ENCODE data around the gene CTNNBIP1.
A peak's percentile ranks its signal among the peaks of the same experiment; 100 is the strongest.

The CTNNBIP1 gene

DNA sequence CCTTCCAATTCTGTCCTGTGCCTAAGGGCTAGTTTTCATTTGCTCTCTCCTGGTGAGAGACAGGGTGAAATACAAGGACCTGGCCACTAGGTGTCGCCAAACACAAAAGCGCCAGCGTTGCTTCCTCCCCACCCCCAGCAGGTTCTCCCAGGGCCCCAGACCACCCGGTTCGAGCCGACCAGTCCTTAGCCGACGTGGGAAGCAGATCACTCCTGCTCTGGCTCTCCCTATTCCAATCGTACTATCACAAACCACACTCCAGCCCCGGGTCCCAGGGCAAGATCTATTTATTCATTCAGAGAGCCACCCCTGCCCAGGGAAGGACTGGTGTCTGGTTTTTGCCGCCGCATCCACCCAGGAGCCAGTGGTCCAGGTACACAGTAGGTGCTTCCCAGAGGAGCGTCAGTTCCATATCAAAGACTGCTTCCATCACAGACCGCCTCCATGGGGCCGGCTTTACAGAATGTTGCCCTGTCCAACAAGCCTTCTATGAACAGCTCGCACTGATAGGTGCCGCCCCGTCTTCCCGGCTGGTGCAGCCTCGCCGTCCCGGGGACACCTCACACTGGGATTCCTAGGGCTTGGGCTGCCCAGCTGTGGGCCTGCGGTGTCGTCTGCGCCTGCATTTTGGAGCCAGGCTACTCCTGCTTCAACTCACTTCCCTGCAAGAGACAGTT lies 35.0 kb downstream of the CTNNBIP1 start:
- peak; percentile 76 for DNase-seq

DNA sequence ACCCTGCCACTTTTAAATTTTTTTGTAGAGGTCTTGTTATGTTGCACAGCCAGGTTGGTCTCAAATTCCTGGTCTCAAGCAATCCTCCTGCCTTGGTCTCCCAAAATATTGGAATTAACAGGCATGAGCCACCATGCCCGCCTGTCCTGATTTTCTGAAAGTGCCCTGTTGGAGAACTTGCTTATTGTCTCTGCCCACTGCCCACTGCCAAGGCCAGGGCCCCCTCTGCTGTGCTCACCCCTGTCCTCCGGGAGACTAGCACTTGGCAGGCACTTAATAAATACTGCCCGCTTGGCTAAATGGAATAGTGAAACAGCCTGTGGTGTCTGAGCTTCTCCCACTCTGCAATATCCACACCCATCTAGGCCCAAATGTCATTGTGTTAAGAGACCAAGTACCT lies 35.7 kb downstream of the CTNNBIP1 start:
- no peak for DNase-seq

GRCh38 chr1:9873992-9874391 lies 36.1 kb downstream of the CTNNBIP1 start:
- DNase-seq, result no peak

DNA sequence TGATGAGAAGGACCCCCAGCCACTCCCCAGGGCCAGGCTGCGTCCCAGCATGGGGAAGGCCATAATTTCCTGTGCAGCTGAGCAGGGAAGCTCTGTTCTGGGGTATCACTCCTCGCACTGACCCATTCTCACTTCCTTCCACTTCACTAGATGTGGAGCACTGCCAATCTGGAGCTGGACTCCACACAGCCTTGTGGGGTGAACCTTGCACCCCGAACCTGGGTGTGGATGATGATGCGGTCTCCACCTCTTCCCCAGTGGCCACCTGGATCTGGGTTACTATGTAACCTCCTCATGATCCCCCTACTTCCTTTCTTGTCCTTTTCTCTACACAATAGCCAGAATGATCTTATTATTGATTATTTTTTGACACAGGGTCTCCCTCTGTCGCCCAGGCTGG lies 36.7 kb downstream of the CTNNBIP1 start:
- no peak for DNase-seq

- no peak for DNase-seq
These were observed 37.5 kb downstream of the CTNNBIP1 start for GRCh38 chr1:9872430-9873165.

GRCh38 chr1:9871707-9872425 lies 38.2 kb downstream of the CTNNBIP1 start:
- DNase-seq, result no peak

GRCh38 chr1:9871021-9871420 lies 39.0 kb downstream of the CTNNBIP1 start:
- no peak for DNase-seq

DNA sequence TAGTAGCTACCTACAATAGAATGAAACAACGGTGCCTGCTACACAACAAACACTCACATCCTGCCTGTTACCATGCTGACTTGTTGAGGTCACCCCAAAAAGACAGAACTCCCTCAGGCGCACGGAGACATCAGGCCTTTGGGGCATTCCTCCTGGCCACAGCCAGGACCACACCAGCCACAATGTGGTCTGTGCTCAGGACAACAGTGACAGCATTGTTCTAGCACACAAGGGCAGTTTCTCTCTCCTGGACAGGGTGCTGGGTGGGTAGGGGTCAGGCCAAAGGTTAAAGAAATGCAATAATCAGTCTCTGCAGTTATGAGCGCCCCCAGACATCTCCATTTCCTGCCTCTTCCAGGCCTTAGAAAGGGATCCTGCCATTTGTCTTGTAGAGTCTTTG lies 39.5 kb downstream of the CTNNBIP1 start:
- no peak for DNase-seq

DNA sequence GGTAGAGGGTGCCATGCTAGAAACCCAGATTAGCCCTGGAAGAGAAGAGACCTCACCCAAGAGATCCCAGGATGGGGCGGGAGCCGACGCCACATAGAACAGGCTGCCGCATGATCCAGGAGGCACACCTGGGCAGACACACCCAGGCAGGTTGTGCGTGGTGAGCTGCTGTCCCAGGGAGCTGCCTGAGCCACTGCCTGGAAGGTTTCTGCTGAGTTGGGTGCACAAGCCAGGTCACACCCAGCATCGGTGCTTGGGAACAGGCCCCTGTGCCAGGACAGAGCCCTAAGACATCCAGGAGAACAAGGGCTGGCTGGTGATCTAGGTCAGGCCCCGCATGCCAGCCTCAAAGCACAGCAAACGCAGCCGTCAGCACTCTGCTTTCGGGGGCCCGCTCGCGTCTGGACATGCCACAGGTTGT lies 40.2 kb downstream of the CTNNBIP1 start:
- DNase-seq, result no peak

GRCh38 chr1:9868244-9868590 lies 41.9 kb downstream of the CTNNBIP1 start:
- no peak for DNase-seq

DNA sequence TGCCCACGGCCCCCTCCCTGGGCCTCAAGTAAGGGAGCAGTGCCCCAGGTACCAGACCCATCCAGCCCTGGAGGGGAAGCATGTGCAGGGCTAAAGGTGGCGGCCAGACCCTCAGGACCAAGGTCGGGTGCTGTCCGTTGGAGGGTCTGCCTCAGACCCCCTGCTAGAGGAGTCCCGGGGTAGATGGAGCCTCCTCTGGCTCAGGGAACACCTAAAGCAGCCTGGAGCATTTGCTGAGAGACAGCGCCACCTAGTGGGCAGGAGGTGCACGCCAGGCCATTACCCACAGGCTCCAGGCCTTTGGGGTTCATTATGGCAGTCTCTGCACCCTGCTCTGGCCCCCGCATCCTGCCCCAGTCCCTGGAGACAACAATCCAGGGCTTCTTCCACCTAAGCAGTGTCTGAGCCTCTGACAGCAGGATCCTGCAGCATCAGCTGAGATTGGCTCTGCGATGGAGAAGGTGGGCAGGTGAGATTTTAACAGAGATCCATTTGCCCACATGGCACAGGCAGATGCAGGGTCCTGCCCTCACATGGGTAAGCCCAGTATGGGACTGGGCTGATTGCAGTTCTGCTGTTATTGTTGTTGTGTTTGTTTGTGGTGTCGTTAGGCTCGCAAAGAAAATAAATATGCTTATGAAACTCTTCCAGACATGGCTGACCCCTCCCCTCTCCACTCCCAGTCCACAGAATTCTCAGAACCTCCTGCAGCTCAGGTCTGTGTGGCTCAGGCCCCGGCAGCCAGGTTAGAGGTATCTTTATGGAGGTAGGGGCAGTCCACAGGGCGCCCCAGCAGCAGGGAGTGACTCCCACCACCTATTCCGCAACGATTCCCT lies 42.4 kb downstream of the CTNNBIP1 start:
- DNase-seq, result peak; percentile 88

DNA sequence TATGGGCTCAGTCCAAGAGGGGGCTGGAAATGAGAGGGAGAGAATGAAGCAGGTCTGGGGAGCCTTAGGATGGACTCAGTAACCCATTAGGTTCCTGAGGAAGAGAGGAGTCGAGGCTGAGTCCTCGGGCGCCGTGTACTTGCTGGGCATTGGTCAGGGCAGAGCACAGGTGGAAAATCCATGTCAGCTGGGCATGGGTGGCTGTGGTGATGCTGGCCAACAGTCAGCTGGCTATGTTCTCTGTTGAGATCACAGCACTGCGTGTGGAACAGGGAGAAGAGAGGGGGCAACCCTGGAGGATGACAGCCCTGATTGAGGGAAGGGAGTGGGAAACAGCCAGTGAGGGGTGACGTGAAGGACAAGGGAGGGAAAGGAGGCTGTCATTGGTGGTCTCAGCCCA lies 43.2 kb downstream of the CTNNBIP1 start:
- DNase-seq, result no peak

GRCh38 chr1:9865724-9866123 lies 44.3 kb downstream of the CTNNBIP1 start:
- DNase-seq, result no peak

GRCh38 chr1:9863371-9863770 lies 46.7 kb downstream of the CTNNBIP1 start:
- no peak for DNase-seq

DNA sequence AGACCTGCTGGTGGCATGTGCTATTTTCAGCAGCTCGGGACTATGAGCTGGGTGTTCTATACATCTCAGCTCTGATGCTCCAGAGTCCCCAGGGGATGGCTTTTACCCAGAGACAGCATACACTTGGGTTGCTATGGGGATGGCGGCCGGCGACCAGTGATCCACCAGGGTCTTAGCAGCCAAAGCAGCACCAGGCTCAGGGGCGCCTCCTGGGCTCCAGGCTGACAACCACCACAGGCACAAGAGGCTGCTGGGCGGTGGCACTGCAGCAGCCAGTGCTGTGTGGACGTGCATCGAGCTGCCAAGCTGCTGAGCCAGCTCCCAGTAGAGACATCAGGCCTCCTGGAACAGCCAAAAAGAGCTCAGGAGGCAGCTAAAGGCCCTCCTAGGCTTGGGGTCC lies 48.7 kb downstream of the CTNNBIP1 start:
- no peak for DNase-seq

DNA sequence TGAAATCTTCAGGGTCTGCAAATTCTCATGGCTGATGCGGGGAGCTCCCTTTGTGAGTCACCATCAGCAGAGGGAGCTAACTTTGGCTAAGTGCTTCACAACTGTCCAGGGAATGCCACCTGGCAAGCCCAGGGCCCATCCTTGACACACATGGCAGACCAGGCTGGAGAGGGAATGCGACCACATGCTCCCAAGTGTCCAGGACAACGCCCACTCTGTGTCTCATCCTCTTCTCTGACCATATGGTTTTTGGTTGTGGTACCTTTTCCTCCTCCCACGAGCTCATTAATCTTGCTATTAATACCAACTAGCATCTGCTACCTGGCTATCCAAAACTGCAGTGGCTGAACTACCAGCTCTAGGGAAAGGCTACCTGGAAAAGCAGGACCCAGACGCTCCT lies 49.2 kb downstream of the CTNNBIP1 start:
- no peak for DNase-seq

DNA sequence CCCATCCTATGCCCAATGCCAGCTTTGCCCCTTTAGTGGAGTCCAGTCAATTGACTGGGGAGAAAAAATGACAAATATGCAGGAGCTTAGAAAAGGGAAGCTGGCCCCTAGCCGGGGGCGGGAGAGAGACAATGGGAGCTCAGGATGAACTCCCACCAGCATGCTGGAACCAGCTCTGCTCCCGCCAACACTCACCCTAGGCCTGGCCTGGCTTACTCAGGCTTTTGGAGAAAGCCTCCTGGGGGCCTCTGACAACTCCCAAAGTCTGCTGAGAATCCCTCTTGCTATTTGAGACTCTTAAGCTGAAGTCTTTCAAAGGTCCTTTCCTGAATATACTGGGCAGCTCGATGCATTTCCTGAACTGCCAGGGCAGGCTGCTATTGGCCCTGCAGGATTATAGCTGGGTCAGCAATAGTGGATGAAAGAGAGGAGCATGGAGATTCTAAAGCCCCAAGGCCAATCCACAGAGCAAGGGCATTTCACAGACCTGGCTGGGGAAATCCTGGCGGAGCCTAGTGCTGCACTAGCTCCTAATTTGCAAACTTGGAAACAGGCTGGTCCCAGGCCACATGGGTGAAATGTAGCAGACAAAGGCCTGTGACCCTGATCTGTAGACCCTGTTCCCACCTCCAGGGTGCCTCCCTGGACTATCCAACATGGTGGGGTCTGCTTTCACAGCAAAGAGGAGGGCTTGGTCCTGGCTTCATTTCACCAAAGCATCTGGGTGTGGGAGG lies 50.6 kb downstream of the CTNNBIP1 start:
- DNase-seq, result no peak

- peak; percentile 12 for DNase-seq
These were observed 51.6 kb downstream of the CTNNBIP1 start for GRCh38 chr1:9858293-9859035.

DNA sequence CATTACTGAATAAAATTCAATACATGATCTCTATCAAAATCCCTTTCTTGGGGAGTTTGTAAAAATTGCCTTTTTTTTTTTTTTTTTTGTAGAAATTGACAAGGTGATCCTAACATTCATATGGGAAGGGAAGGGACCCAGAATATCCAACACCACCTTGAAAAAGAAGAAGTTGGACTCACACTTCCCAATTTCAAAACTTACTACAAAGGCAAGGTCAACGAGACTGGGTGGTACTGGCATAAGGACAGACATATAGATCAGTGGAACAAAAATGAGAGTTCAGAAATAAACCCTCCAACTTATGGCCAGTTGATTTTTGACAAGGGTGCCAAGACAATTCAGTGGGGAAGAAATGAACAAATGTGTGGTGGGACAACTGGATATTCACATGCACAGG lies 54.9 kb downstream of the CTNNBIP1 start:
- DNase-seq, result no peak

- no peak for DNase-seq
These were observed 56.8 kb downstream of the CTNNBIP1 start for GRCh38 chr1:9853249-9853595.

DNA sequence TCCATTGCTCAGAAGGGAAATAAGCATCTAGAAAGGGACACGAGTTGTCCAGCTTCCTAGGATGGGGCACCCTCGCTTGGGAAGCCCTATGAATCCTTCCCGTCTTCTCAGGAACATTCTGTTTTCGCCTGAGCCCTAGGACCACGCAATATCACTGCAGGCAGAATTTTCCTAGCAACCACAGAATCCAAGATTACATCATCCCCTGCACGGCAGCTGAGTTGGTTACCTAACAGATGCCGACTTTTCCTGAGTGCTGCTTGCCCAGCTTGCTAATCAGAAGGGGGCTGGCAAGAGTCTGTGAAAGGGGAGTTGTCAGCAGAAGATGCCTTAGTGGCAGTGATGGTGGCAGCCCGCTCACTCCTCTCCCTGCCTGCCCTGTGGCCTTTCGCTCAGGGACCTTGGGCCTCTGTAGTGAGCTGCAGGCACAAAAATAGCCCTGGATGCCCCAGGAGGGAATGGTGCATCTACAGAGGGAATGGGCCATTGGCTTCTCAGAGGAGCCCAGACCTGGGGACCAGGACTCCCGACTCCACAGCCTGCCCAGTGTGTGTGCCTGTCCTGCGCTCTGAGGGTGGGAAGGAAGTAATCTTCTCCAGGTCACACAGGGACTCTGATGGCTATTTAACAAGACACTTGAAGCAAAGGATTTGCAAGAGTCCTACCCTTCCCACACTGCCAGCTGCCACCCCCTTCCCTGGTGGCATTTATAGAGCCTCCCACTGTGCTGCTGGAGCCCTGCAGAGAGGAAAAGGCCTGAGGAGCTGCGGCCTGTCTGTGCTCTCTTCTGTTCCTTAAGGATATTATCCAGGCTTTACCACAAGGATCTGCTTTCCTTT lies 57.4 kb downstream of the CTNNBIP1 start:
- no peak for DNase-seq

All from activated CD4-positive, alpha-beta T cell treated with anti-CD3 and anti-CD28 coated beads, Interleukin-10, Interleukin-2, amounts not matched to agents 100 ng/mL and 50 ng/mL, durations not matched to agents 16 hours and 8 hours (primary cell).